GM12865 (cell line): ENCODE measurements around the gene YY2.
"Not testable (repeated sequence)": the region's sequence is repeated elsewhere in the genome, so short reads cannot be mapped to it uniquely, and the experiment has no call there.

Source experiments
- DNase-seq: peaks from one replicate; pipeline ENCODE4 v3.0.0; 2010; ENCODE audit warnings: low read depth
- H3K4me3 ChIP-seq: 2 replicates; pipeline ENCODE4 v1.5.1; 2011; ENCODE audit warnings: mild to moderate bottlenecking, low read depth, low read length, control low read depth
- CTCF ChIP-seq: IDR thresholded peaks from 2 replicates; pipeline ENCODE4 v1.5.1; 2011; ENCODE audit warnings: low read length, control low read depth, low read depth, inconsistent platforms; ENCODE audit not compliant: insufficient read depth; ENCODE audit errors: missing control alignments

The YY2 gene

DNA sequence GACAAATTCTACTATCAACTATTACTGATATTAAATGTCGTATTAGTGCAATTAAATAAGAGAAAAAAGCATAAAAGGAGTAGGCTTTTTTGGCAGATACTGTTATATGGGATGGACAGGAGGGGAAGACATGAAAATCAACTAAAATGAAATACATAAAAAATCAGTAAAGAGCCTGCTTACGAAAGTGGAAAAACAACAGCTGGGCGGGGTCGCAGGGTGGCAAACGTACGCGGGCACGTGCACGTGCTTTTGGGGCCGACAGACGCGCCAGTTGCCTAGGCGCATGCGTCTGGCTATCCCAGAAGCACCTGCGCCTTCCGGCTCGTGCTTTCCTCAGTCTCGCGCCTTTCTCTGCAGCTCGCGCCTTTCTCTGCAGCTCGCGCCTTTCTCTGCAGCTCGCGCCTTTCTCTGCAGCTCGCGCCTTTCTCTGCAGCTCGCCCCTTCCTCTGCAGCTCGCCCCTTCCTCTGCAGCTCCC, at the start of gene YY2:
Gene YY2 (plus strand): TSS at position 51 of the 479 bp plus-strand sequence. CDS start 498 bp downstream, outside the sequence.
- no peak for TF ChIP-seq CTCF
- no peak within 1 kb of the TSS for H3K4me3 ChIP-seq
- DNase-seq: no peak

DNA sequence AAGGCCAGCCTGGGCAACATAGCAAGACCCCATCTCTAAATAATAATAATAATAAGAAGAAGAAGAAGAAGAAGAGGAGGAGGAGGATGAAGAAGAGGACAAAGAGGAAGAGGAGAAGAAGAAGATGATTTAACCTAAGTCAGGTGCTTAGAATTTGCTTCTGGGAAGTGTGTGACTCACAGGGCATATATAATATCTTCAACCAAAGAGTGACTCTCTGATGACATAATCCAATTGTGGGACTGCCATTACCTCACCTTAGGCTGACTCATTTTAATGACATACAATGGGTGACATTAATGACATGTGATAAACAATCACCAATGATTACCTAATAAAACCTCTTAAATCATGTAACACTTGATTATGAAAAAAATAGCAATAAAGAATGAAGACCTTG, 49.1 kb upstream of the YY2 start:
- H3K4me3 ChIP-seq: no peak overlapping the region
- no peak for TF ChIP-seq CTCF
- no peak for DNase-seq

DNA sequence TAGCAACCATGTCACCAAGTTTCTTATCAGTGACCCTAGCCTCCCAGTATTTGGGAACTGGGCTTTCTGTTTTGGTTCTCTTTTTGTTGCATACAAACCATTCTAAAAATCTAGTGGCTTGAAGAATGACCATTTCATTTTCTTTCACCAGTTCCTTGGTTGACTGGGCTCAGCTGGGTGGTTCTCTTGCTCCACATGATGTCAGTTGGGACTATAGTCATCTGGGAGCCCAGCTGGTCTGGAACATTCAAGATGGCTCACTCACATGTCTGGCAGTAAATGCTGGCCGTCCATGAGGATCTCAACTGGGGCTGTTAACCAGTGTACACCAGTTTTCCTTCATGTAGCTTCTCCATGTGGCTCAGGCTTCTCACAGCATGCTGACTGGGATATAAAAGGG, 44.0 kb upstream of the YY2 start:
- H3K4me3 ChIP-seq: no peak overlapping the region
- DNase-seq: no peak
- no peak for TF ChIP-seq CTCF

GRCh38 chrX:21812628-21813027, 43.2 kb upstream of the YY2 start:
- no peak for TF ChIP-seq CTCF
- DNase-seq: no peak
- H3K4me3 ChIP-seq: no peak overlapping the region

GRCh38 chrX:21813612-21814368, 42.0 kb upstream of the YY2 start:
- H3K4me3 ChIP-seq: no peak overlapping the region
- TF ChIP-seq CTCF: no peak

GRCh38 chrX:21816136-21816535, 39.7 kb upstream of the YY2 start:
- no peak for DNase-seq
- no peak overlapping the region for H3K4me3 ChIP-seq
- no peak for TF ChIP-seq CTCF

More at GRCh38 chrX:21813612-21814368, 42.0 kb upstream of the YY2 start:
- no peak for DNase-seq

GRCh38 chrX:21820170-21820569, 35.6 kb upstream of the YY2 start:
- not testable (repeated sequence) for H3K4me3 ChIP-seq, DNase-seq
